ENCODE results near the gene PXK. TPM values are rescaled to one million over a fixed set of nuclear protein-coding genes. Genes with fewer than 3 reads are reported as not detected.
A peak's percentile ranks its signal among the peaks of the same experiment; 100 is the strongest.

PXK gene
- total RNA-seq, 2 donors from 2014 or later: 8.2 to 12.7 TPM

- Histone ChIP-seq H3K9me3 (no peaks in the 10 kb centered on the region), H3K4me3 (no peak overlapping the region), H3K4me1 (peaks cover 23% of the 10 kb centered on the region), H3K27ac (peak overlapping the region in 3 of 4 donors; percentile 91 to 97 (median 96)), H3K36me3 (replicated peaks in 1 of 2; ENCODE audit: insufficient read depth in 1 of 2, low read depth in 2 of 2) (peaks cover 0 to 16% of the 10 kb centered on the region in 2 donors), H3K27me3 (no peaks in the 10 kb centered on the region)
- DNase-seq (peak; percentile 43 to 67 (median 54)), ATAC-seq (no peak)
- TF ChIP-seq POLR2A (IDR thresholded peaks at IDR 0.05): no peak
- peak; percentile 15 to 48 (median 40) for TF ChIP-seq CTCF (IDR thresholded peaks at IDR 0.05)
- intact Hi-C loops (cut with DNase I): no loop called here
- 19 to 21% methylated on average over 10 of the region's 10 CpGs for WGBS, 2 donors
These were observed 25.0 kb upstream of the PXK start for GRCh38 chr3:58307639-58308215.

- WGBS, 2 donors: 0 to 22% methylated on average over 1 of the region's 1 CpG
- intact Hi-C loops (cut with DNase I): no loop called here
- no peak overlapping the region for H3K4me3 ChIP-seq
These were observed 24.0 kb upstream of the PXK start for GRCh38 chr3:58308728-58309127.

GRCh38 chr3:58317811-58318210 lies 14.9 kb upstream of the PXK start:
- TF ChIP-seq CTCF (IDR thresholded peaks at IDR 0.05) (no peak), POLR2A (IDR thresholded peaks at IDR 0.05) (no peak)
- no peak overlapping the region for H3K27ac ChIP-seq
- H3K36me3 ChIP-seq (replicated peaks in 1 of 2; ENCODE audit: insufficient read depth in 1 of 2, low read depth in 2 of 2): peaks cover 0 to 27% of the 10 kb centered on the region in 2 donors
- H3K4me1 ChIP-seq: no peaks in the 10 kb centered on the region
- H3K27me3 ChIP-seq: no peaks in the 10 kb centered on the region
- intact Hi-C loops (cut with DNase I): no loop called here
- H3K4me3 ChIP-seq: no peak overlapping the region
- DNase-seq: no peak
- no peaks in the 10 kb centered on the region for H3K9me3 ChIP-seq
- WGBS, 2 donors: 72 to 85% methylated on average over 2 of the region's 2 CpGs
- ATAC-seq: no peak

More at GRCh38 chr3:58308728-58309127, 24.0 kb upstream of the PXK start:
- no peak overlapping the region for H3K27ac ChIP-seq
- TF ChIP-seq CTCF (IDR thresholded peaks at IDR 0.05): no peak
- no peak for TF ChIP-seq POLR2A (IDR thresholded peaks at IDR 0.05)
- DNase-seq (peak in 2 of 4 donors; percentile 25 to 27), ATAC-seq (no peak)
- H3K9me3 ChIP-seq: no peaks in the 10 kb centered on the region
- H3K4me1 ChIP-seq: peaks cover 23% of the 10 kb centered on the region
- peaks cover 0 to 16% of the 10 kb centered on the region in 2 donors for H3K36me3 ChIP-seq (replicated peaks in 1 of 2; ENCODE audit: insufficient read depth in 1 of 2, low read depth in 2 of 2)
- H3K27me3 ChIP-seq: no peaks in the 10 kb centered on the region

GRCh38 chr3:58321791-58322190 lies 10.9 kb upstream of the PXK start:
- no peak for DNase-seq
- H3K27ac ChIP-seq: no peak overlapping the region
- ATAC-seq: no peak
- intact Hi-C loops (cut with DNase I): loop anchor here (5.0 kb wide), 1 partner anchor 96 kb away; no protein-coding TSS in a partner anchor
- no peak overlapping the region for H3K4me3 ChIP-seq
- 92 to 97% methylated on average over 7 of the region's 7 CpGs for WGBS, 2 donors
- peaks cover 11% of the 10 kb centered on the region for H3K4me1 ChIP-seq
- H3K27me3 ChIP-seq: no peaks in the 10 kb centered on the region
- H3K9me3 ChIP-seq: no peaks in the 10 kb centered on the region
- TF ChIP-seq POLR2A (IDR thresholded peaks at IDR 0.05): no peak
- TF ChIP-seq CTCF (IDR thresholded peaks at IDR 0.05): no peak
- H3K36me3 ChIP-seq (replicated peaks in 1 of 2; ENCODE audit: insufficient read depth in 1 of 2, low read depth in 2 of 2): peaks cover 0 to 11% of the 10 kb centered on the region in 2 donors

GRCh38 chr3:58322793-58323192 lies 9.9 kb upstream of the PXK start:
- DNase-seq (no peak), ATAC-seq (no peak)
- H3K27me3 ChIP-seq: no peaks in the 10 kb centered on the region
- H3K27ac ChIP-seq: no peak overlapping the region
- no peak for TF ChIP-seq POLR2A (IDR thresholded peaks at IDR 0.05)
- TF ChIP-seq CTCF (IDR thresholded peaks at IDR 0.05): no peak
- H3K4me3 ChIP-seq: no peak overlapping the region
- intact Hi-C loops (cut with DNase I): loop anchor here (5.0 kb wide), 1 partner anchor 95 kb away; no protein-coding TSS in a partner anchor
- H3K4me1 ChIP-seq: peaks cover 11% of the 10 kb centered on the region
- WGBS, 2 donors: 28 to 58% methylated on average over 1 of the region's 1 CpG
- peaks cover 0 to 6% of the 10 kb centered on the region in 2 donors for H3K36me3 ChIP-seq (replicated peaks in 1 of 2; ENCODE audit: insufficient read depth in 1 of 2, low read depth in 2 of 2)
- no peaks in the 10 kb centered on the region for H3K9me3 ChIP-seq
